ENCODE results near the gene TDRD10. TPM values are rescaled to one million over a fixed set of nuclear protein-coding genes. Genes with fewer than 3 reads are reported as not detected.

Gene TDRD10
- total RNA-seq, 2 donors from 2014 or later: 1.1 to 28.0 TPM

GRCh38 chr1:154552036-154552435 is 50.0 kb downstream of the TDRD10 start:
- Histone ChIP-seq H3K36me3 (peaks cover 69% of the 10 kb centered on the region), H3K4me1 (ENCODE audit: control insufficient read depth in 1 of 2, low read depth in 2 of 2) (peaks cover 10 to 26% of the 10 kb centered on the region in 2 donors), H3K27ac (no peak overlapping the region), H3K4me3 (no peak overlapping the region), H3K27me3 (replicated peaks; ENCODE audit: insufficient read depth) (no peaks in the 10 kb centered on the region), H3K9me3 (no peaks in the 10 kb centered on the region)
- no peak for ATAC-seq (ENCODE audit: insufficient number of reproducible peaks, low FRiP score, low read depth)
- no peak for TF ChIP-seq CTCF (IDR thresholded peaks at IDR 0.05)
- no peak for DNase-seq (ENCODE audit: low spot score)

GRCh38 chr1:154553056-154554030 is 51.3 kb downstream of the TDRD10 start:
- no peak for TF ChIP-seq CTCF (IDR thresholded peaks at IDR 0.05)
- ATAC-seq (ENCODE audit: insufficient number of reproducible peaks, low FRiP score, low read depth) (no peak), DNase-seq (ENCODE audit: low spot score) (no peak)
- Histone ChIP-seq H3K27ac (no peak overlapping the region), H3K4me3 (no peak overlapping the region), H3K27me3 (replicated peaks; ENCODE audit: insufficient read depth) (no peaks in the 10 kb centered on the region), H3K9me3 (no peaks in the 10 kb centered on the region), H3K4me1 (ENCODE audit: control insufficient read depth in 1 of 2, low read depth in 2 of 2) (peaks cover 12 to 34% of the 10 kb centered on the region in 2 donors), H3K36me3 (peaks cover 69% of the 10 kb centered on the region)

- no peak for TF ChIP-seq CTCF (IDR thresholded peaks at IDR 0.05)
- DNase-seq (ENCODE audit: low spot score) (no peak), ATAC-seq (ENCODE audit: insufficient number of reproducible peaks, low FRiP score, low read depth) (no peak)
- Histone ChIP-seq H3K36me3 (peaks cover 43% of the 10 kb centered on the region), H3K27me3 (replicated peaks; ENCODE audit: insufficient read depth) (no peaks in the 10 kb centered on the region), H3K27ac (peak overlapping the region in 1 of 2 donors; percentile 34), H3K4me1 (ENCODE audit: control insufficient read depth in 1 of 2, low read depth in 2 of 2) (peaks cover 12 to 25% of the 10 kb centered on the region in 2 donors), H3K9me3 (no peaks in the 10 kb centered on the region), H3K4me3 (peak overlapping the region; percentile 92)
These were observed 54.4 kb downstream of the TDRD10 start for GRCh38 chr1:154556422-154556821.

- TF ChIP-seq CTCF (IDR thresholded peaks at IDR 0.05): no peak
- H3K4me3 ChIP-seq: peak overlapping the region; percentile 92
- H3K4me1 ChIP-seq (ENCODE audit: control insufficient read depth in 1 of 2, low read depth in 2 of 2): peaks cover 12 to 25% of the 10 kb centered on the region in 2 donors
- H3K36me3 ChIP-seq: peaks cover 33% of the 10 kb centered on the region
- no peaks in the 10 kb centered on the region for H3K27me3 ChIP-seq (replicated peaks; ENCODE audit: insufficient read depth)
- peak overlapping the region in 1 of 2 donors; percentile 72 for H3K27ac ChIP-seq
- no peaks in the 10 kb centered on the region for H3K9me3 ChIP-seq
- ATAC-seq (ENCODE audit: insufficient number of reproducible peaks, low FRiP score, low read depth) (no peak), DNase-seq (ENCODE audit: low spot score) (no peak)
These were observed 55.4 kb downstream of the TDRD10 start for GRCh38 chr1:154557248-154557938.

All from thoracic aorta (tissue), 2 donors.